T-helper 17 cell (primary cell): ENCODE results near the gene GAB2. TPM values are rescaled to one million over a fixed set of nuclear protein-coding genes. Genes with fewer than 3 reads are reported as not detected.
A peak's percentile ranks its signal among the peaks of the same experiment; 100 is the strongest.
"Not testable (repeated sequence)": the region's sequence is repeated elsewhere in the genome, so short reads cannot be mapped to it uniquely, and the experiment has no call there.

ENCODE experiments used
- ATAC-seq: fragments of 150-1000 bp; cut with Tn5 transposase; 2 replicates; pipeline ENCODE4 v1.10.0; 2021; ENCODE audit warnings: mild to moderate bottlenecking, moderate library complexity
- DNase-seq, 3 donors: peaks; one replicate each; pipeline versions ENCODE4 v3.0.0 to v3.0.0-alpha.2; 2020 to 2021
- H3K9me3 ChIP-seq: one replicate; pipeline ENCODE4 v1.7.0; 2013; ENCODE audit warnings: low read length, mild to moderate bottlenecking; ENCODE audit not compliant: control insufficient read depth, poor library complexity, severe bottlenecking
- H3K27ac Mint-ChIP-seq: one replicate; pipeline ENCODE4 v1.8.0; 2022; ENCODE audit warnings: mild to moderate bottlenecking, moderate library complexity, mixed read lengths
- H3K27me3 Mint-ChIP-seq: one replicate; pipeline ENCODE4 v1.8.0; 2022; ENCODE audit warnings: mixed read lengths
- H3K36me3 Mint-ChIP-seq: one replicate; pipeline ENCODE4 v1.8.0; 2022; ENCODE audit warnings: low read depth, mixed read lengths
- H3K4me1 Mint-ChIP-seq: one replicate; pipeline ENCODE4 v1.8.0; 2022; ENCODE audit warnings: mild to moderate bottlenecking, mixed read lengths
- H3K4me3 Mint-ChIP-seq: one replicate; pipeline ENCODE4 v1.8.0; 2022; ENCODE audit warnings: mild to moderate bottlenecking, moderate library complexity, mixed read lengths
- total RNA-seq, 4 donors: library from RNA in 2 of 4; stranded (reverse) in 2 of 4; gene quantifications; one replicate each; pipeline ENCODE4 v1.2.3 and lab custom pipeline; 2022 to 2026

The GAB2 gene
- total RNA-seq, 2 donors from 2014 or later = 10.3 to 14.4 TPM

GRCh38 chr11:78313898-78314297 lies 103.7 kb downstream of the GAB2 start:
- Mint-ChIP-seq H3K4me1 (peaks cover 13% of the 10 kb centered on the region), H3K27ac (no peak overlapping the region), H3K27me3 (no peaks in the 10 kb centered on the region), H3K4me3 (no peak overlapping the region), H3K36me3 (no peaks in the 10 kb centered on the region)
- ATAC-seq (no peak), DNase-seq (no peak)
- H3K9me3 ChIP-seq = no peaks in the 10 kb centered on the region

GRCh38 chr11:78313181-78313795 lies 104.3 kb downstream of the GAB2 start:
- Mint-ChIP-seq H3K4me1 (peaks cover 14% of the 10 kb centered on the region), H3K36me3 (peaks cover 1% of the 10 kb centered on the region), H3K27me3 (peaks cover 2% of the 10 kb centered on the region), H3K27ac (no peak overlapping the region), H3K4me3 (no peak overlapping the region)
- ATAC-seq (no peak), DNase-seq (no peak)
- no peaks in the 10 kb centered on the region for H3K9me3 ChIP-seq

- Mint-ChIP-seq H3K36me3 (peaks cover 4% of the 10 kb centered on the region), H3K4me3 (no peak overlapping the region), H3K4me1 (peaks cover 12% of the 10 kb centered on the region), H3K27me3 (peaks cover 5% of the 10 kb centered on the region), H3K27ac (no peak overlapping the region)
- H3K9me3 ChIP-seq = no peaks in the 10 kb centered on the region
- no peak for ATAC-seq
- DNase-seq = no peak
Measured at GRCh38 chr11:78312712-78313111, 104.9 kb downstream of the GAB2 start.

- H3K4me1 Mint-ChIP-seq = peaks cover 12% of the 10 kb centered on the region
- H3K27ac Mint-ChIP-seq = no peak overlapping the region
- H3K36me3 Mint-ChIP-seq = peaks cover 4% of the 10 kb centered on the region
- no peak overlapping the region for H3K4me3 Mint-ChIP-seq
- DNase-seq = no peak
- H3K9me3 ChIP-seq = no peaks in the 10 kb centered on the region
- ATAC-seq = peak; percentile 58
- peaks cover 5% of the 10 kb centered on the region for H3K27me3 Mint-ChIP-seq
Measured at GRCh38 chr11:78311702-78312371, 105.8 kb downstream of the GAB2 start.

GRCh38 chr11:78310500-78310909 lies 107.1 kb downstream of the GAB2 start:
- H3K36me3 Mint-ChIP-seq = peaks cover 4% of the 10 kb centered on the region
- H3K4me1 Mint-ChIP-seq = peaks cover 12% of the 10 kb centered on the region
- no peaks in the 10 kb centered on the region for H3K9me3 ChIP-seq
- DNase-seq (no peak), ATAC-seq (no peak)
- H3K4me3 Mint-ChIP-seq = no peak overlapping the region
- no peak overlapping the region for H3K27ac Mint-ChIP-seq
- peaks cover 5% of the 10 kb centered on the region for H3K27me3 Mint-ChIP-seq

GRCh38 chr11:78304201-78304600 lies 113.4 kb downstream of the GAB2 start:
- Mint-ChIP-seq H3K4me3 (no peak overlapping the region), H3K27me3 (peaks cover 9% of the 10 kb centered on the region), H3K36me3 (peaks cover 4% of the 10 kb centered on the region), H3K27ac (no peak overlapping the region), H3K4me1 (peaks cover 8% of the 10 kb centered on the region)
- peaks cover 3% of the 10 kb centered on the region for H3K9me3 ChIP-seq
- no peak for ATAC-seq
- DNase-seq = no peak

GRCh38 chr11:78300108-78300839 lies 117.3 kb downstream of the GAB2 start:
- DNase-seq = no peak
- Mint-ChIP-seq H3K27me3 (peaks cover 4% of the 10 kb centered on the region), H3K36me3 (no peaks in the 10 kb centered on the region), H3K4me3 (no peak overlapping the region), H3K27ac (no peak overlapping the region), H3K4me1 (peaks cover 3% of the 10 kb centered on the region)
- peaks cover 3% of the 10 kb centered on the region for H3K9me3 ChIP-seq
- no peak for ATAC-seq

GRCh38 chr11:78299000-78299710 lies 118.5 kb downstream of the GAB2 start:
- H3K27ac Mint-ChIP-seq = no peak overlapping the region
- peaks cover 3% of the 10 kb centered on the region for H3K9me3 ChIP-seq

GRCh38 chr11:78298291-78298771 lies 119.3 kb downstream of the GAB2 start:
- DNase-seq = no peak
- Mint-ChIP-seq H3K4me1 (no peaks in the 10 kb centered on the region), H3K27me3 (no peaks in the 10 kb centered on the region), H3K36me3 (no peaks in the 10 kb centered on the region), H3K27ac (no peak overlapping the region), H3K4me3 (no peak overlapping the region)
- peaks cover 3% of the 10 kb centered on the region for H3K9me3 ChIP-seq
- ATAC-seq = no peak

More at GRCh38 chr11:78299000-78299710, 118.5 kb downstream of the GAB2 start:
- ATAC-seq (no peak), DNase-seq (no peak)
- Mint-ChIP-seq H3K36me3 (no peaks in the 10 kb centered on the region), H3K4me1 (no peaks in the 10 kb centered on the region), H3K27me3 (no peaks in the 10 kb centered on the region), H3K4me3 (no peak overlapping the region)

GRCh38 chr11:78295991-78296930 lies 121.4 kb downstream of the GAB2 start:
- H3K27me3 Mint-ChIP-seq = no peaks in the 10 kb centered on the region
- ATAC-seq (no peak), DNase-seq (no peak)
- H3K4me3 Mint-ChIP-seq = no peak overlapping the region
- H3K9me3 ChIP-seq = no peaks in the 10 kb centered on the region
- H3K36me3 Mint-ChIP-seq = no peaks in the 10 kb centered on the region
- H3K4me1 Mint-ChIP-seq = peaks cover 11% of the 10 kb centered on the region
- peak overlapping the region; percentile 37 for H3K27ac Mint-ChIP-seq

GRCh38 chr11:78295347-78295746 lies 122.3 kb downstream of the GAB2 start:
- Mint-ChIP-seq H3K4me1 (peaks cover 13% of the 10 kb centered on the region), H3K27ac (no peak overlapping the region), H3K36me3 (no peaks in the 10 kb centered on the region), H3K27me3 (no peaks in the 10 kb centered on the region), H3K4me3 (no peak overlapping the region)
- ATAC-seq (no peak), DNase-seq (no peak)
- H3K9me3 ChIP-seq = no peaks in the 10 kb centered on the region

GRCh38 chr11:78294100-78294499 lies 123.5 kb downstream of the GAB2 start:
- ATAC-seq, H3K4me3 Mint-ChIP-seq, H3K36me3 Mint-ChIP-seq, H3K27me3 Mint-ChIP-seq, H3K27ac Mint-ChIP-seq, DNase-seq, H3K9me3 ChIP-seq: not testable (repeated sequence)
- H3K4me1 Mint-ChIP-seq = peaks cover 16% of the 10 kb centered on the region
